Measurements from ENCODE around the gene ABCC3.
"Not testable (repeated sequence)": the region's sequence is repeated elsewhere in the genome, so short reads cannot be mapped to it uniquely, and the experiment has no call there.

Gene ABCC3

DNA sequence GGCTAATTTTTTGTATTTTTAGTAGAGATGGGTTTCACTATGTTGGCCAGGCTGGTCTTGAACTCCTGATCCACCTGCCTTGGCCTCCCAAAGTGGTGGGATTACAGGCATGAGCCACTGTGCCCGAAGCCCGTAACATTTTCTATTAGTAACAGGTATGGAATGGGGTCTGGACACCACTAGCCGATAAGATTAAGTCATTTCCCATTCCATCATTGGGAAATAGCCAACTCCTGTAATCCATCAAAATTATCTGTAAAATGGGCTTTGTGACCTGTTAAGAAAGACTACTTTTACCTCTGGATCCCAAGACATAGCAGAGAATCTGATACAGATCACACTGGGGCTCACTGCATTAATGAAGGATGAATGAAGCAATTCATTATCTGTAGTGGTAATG lies 80.8 kb downstream of the ABCC3 start:
- no peak for DNase-seq

DNA sequence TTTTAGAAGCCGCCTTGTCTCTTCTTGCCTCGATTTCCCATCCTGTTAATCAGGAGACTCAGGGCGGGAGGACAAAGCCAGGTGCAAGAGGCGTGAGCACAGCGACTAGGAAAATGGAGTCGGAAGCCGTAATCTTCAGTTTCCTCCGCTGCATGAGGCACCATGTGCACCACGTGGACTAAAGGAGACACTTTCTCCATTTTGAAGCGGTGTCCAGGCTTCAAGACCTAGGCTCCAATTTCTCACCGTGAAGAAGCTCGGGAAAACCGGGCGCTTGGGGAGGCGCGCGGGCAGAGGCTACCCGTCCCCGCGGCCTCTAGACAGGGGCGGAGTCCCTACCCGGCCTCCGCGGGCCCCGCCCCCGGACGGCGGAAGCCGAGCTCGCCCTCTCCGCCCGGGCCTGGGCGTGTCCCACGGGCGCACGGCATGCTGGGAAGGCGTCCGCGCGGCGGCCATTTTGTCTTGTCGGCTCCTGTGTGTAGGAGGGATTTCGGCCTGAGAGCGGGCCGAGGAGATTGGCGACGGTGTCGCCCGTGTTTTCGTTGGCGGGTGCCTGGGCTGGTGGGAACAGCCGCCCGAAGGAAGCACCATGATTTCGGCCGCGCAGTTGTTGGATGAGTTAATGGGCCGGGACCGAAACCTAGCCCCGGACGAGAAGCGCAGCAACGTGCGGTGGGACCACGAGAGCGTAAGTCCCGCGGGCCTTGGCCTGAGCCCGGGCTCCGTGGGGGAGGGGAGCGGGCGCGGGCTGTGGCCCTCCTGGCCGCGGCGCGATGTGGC lies 84.7 kb downstream of the ABCC3 start, which contains the start of gene LUC7L3:
LUC7L3 (plus strand) TSS at position 460 of the 780 bp plus-strand sequence; CDS start at position 590, 130 bp downstream.
- DNase-seq = peak; percentile 95

DNA sequence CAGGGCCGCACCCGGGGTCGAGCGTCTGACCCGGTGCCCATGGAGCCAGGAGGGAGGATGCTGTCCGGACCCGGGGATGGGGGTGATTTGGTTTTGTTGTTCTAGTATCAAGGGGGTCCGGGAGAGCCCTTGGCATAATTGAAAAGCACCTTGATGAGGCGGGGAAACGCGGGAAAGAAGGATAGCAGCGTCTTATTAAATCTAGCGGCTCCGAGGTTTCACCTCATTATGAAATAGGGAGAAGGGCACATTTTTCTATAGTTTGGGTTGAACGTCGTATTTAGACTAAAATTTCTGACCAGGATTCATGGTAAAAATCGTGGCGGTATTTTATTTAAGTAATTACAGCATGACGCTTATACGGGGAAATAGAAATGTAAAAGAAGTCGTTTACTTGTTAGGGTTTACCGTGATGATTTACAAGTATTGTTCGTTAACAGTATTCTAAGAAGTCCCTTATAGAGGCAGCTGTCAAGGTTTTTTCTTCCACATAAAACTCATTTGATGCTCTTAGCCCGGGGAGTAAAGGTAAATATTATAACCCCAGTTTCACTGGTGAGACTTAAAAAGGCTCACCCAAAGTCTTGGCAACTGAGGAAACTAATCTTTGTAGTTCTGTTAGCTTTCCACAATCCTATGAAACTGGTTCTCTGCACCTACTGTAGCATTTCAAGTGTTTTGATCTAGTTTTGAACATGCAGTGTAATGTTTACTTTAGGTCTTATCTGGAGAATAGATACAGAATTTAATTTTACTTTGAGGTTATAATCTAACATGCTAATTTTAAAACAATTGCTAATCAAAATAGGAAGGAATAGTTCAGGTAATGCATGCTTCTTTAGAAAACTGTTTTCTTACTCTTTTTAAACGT lies 85.5 kb downstream of the ABCC3 start:
- DNase-seq = no peak

DNA sequence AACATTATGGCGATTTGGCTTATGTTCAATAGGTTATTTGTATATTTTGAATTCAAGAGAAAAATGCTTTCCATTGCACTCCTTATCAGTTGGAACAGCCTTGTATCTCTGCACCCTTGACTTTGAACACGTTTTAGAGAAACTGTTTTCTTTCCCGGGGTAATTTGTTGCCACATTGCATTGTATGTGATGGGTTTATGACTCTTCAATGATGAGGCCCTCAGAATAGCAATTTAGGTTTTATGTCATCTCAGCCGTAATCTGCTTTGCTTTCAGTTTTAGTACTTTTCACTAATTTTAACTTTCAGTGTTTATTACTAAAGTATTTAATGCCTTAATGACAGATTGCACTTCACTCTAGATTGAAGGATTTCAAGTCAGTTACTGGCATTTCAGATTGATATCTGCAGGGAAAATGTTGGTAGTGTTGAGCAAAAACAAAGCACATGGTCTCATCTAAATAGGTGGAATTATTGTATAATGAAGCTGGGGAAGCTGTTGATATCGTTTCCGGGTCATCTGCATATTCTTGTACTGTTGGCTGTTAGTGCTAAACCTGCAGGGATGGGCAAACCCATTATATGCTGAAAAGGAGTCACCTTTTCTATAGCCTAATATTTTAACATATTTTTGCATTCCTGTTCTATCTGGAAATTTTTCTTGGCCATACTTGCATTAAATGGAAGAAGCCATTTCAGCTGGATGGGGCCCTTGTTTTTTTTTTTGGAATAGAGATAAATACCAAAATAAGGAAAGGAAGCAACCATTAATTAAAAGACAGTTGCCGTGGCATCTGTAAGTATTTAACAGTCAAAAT lies 86.7 kb downstream of the ABCC3 start:
- DNase-seq = peak; percentile 65

DNA sequence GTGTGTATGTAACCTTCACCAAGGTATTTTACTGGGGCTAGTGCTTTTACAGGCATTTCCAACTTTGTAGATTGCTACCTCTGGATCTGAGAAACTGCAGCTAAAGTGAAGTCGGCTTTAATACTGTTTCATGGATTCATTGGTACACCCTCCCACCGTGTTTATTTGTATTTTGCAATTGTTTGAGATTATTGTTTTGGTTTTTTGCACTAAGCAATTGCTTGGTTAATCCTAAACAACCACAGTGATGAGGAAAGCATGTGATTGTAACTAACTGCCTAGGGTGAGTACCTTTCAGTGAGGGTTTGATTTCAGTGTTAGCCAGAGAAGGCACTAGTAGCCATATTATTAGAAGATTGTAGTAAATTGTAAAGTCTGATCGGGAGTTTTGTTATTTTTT lies 88.1 kb downstream of the ABCC3 start:
- no peak for DNase-seq

DNA sequence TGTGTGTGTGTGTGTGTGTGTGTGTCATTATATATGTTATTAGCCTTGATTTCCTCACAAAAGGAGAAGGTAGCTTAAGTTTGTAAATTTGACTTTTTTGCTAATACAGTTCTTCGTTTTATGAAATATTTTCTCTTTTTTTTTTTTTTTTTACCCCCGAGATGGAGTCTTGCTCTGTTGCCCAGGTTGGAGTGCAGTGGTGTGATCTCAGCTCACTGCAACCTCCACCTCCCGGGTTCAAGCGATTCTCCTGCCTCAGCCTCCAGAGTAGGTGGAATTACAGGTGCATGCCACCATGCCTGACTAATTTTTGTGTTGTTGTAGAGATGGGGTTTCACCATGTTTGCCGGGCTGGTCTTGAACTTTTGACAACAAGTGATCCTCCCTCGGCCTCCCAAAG lies 89.9 kb downstream of the ABCC3 start:
- DNase-seq = not testable (repeated sequence)

DNA sequence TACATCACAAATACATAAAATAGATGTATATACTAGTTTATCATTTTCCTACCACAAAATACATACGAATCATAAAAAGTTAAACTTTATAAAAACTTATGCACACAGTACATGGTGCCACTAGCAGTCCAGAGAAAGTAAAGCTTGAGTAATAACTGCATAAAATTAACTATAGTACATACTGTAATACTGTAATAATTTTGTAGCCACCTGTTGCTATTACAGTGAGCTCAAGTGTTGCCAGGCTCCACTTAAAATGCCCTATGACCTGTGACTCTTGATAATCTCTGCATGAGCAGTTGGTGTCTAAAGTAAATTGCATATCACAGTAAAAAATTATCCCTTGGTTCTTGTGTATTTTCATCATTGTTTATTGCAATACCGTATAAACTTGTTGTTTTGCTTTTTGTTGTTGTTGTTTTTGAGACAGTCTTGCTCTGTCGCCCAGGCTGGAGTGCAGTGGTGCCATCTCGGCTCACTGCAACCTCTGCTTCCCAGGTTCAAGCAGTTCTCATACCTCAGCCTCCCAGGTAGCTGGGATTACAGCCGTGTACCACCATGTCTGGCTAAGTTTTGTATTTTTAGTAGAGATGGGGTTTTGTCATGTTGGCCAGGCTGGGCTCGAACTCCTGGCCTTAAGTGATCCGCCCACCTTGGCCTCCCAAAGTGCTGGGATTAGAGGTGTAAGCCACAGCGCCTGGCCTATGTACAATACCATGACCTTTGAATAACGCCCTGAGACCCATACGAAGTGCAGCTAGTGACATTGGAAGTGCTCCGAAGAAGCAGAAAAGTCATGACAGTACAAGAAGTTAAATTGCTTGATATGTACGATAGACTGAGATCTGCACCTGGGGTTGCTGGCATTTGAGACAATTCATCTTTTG lies 91.3 kb downstream of the ABCC3 start:
- DNase-seq = no peak

DNA sequence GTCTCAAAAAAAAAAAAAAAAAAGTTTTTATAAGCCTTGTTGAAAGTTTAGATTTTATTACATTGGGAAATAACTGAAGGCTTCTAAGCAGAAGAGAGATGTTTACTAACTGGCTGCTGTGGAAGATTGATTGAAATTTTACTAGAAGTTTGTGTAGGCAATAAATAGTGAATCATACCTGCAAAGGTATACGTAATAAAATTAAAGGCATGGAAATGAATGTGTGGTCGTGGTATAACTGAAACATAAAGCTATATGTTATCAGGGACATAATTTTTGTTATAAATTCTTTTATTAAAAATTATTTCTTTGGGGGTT lies 93.4 kb downstream of the ABCC3 start:
- no peak for DNase-seq

DNA sequence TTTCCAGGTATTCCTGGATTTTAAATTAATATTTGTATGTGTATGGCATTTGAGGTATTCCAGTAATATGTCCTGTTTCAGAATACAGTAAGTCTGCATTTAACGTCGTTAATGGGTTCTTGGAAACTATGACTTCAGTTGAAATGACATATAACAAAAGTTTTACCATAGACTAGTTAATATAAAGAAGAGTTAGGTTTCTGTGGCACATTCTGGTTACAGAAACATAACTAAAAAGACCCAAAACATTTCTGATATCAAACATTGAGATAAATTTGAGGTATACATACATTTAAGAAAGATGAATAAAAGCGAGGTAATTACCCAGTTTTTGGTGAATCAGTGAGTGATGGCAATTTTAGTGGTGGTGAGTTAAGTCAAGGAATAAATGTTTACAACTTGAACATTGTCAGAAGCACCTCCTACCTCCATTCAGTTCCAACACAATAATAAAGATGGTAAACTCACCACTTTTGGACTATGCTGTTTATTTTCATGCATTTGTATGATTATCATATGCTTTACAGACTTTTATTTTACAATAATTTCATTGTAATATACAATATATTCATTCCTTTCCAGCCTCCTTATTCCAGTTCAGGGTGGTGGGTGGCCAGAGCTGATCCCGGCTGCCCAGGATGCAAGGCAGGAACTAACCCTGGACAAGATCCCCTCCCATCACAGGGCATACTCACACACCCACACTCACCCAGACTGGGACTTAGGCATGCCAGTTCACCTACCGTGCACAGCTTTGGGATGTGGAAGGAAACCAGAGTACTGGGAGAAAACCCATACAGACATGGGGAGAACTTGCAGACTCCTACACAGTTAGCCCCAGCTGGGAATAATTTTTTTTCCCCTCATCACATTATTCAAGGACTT lies 94.4 kb downstream of the ABCC3 start:
- DNase-seq = no peak

DNA sequence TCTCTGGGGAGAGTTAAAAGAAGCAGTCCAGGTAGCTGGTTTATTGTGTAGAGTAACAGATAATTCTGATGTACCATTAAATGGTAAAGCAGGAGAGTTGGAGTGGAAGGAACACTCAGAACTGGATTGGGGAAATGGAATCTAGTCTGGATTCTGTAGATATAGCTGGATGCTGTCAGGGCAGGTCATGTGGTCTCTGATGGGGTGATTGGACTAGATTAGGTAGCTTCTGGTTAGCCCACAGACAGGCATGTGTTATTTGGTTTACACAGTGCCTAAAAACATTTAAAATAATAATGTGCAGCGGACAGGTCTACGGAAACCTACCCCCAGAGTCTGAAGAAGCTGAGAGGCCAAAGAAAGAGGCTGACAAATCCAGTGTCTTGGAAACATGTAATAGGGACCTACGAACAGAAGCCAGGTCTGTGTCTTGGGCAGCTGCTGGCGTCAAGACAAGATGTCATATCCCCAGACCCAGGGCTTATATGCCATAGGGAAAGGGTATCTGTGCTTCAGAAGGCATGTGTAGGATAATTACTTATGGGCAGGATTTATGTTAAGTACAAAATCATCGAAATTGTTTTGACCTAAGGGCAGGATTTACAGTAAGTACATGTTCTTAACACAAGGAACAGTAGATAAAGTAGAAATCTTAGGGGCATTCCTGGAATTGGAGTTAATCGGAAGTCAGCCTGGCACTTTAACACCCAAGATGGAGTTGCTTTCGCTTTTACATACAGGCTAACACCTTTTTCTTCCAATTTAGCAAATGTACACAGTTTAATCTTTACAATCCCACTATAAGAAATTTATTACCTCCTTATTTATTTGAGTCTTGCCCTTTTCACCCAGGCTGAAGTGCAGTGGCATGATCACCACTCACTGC lies 97.1 kb downstream of the ABCC3 start:
- peak; percentile 87 for DNase-seq

DNA sequence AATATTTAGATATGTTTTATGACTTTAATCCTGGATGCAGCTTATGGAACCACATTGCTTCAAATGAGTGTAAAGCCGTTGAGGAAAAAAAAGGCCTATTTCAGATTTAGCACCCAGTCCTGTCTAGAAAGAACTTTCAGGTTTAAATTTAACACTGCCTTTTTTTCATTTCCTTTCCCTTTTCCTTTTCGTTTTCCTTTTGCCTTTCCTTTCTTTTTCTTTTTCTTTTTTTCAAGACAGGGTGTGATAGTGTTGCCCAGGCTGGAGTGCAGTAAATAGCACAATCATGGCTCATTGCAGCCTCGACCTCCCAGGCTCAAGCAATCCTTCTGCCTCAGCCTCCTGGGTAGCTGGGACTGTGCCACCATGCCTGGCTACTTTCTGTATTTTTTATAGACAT lies 100.6 kb downstream of the ABCC3 start:
- DNase-seq = no peak

DNA sequence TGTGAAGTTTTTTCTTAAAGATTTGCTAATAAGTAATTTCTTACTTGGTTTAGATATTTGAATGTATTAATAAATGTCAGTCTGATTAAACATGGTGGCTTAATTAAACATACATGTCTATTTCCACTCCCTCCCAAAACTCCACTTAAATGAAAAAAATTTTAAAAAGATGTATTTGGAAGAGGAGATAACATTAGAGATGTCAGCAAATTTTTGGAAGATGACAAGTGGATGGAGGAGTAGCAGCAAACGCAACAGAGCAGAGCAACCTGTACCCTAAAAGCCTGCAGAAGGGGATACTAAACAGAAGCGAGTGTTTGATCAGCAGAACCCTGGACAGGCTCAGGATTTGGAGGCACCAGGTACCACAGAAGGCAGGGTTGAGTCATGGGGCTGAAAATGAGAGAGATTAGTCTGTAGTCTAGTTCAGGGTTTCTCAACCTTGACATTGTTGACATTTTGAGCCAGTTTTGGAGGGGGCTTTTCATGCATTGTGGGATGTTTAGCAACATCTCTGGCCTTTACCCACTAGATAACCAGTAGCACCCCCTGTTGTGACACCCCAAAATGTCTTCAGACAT lies 102.5 kb downstream of the ABCC3 start:
- no peak for DNase-seq

DNA sequence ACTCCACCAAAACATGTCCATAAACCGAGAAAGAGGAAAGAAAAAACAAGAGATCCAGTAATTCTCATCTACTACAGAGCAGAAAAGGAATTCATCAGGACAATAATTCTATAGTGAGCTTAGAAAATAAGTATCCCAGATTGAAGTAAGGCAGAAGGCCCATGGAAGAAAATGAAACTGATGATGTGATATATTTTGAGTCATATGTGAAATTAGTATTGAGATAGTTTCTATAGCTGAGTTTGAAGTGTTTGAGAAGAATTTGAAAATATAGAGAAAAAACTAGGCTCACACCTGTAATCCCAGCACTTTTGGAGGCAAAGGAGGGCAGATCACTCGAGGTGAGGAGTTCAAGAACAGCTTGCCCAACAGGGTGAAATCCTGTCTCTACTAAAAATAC lies 104.4 kb downstream of the ABCC3 start:
- no peak for DNase-seq

Measured in OCI-M1 (cell line).